BJ (cell line): ENCODE data around the gene LMLN. TPM values are rescaled to one million over a fixed set of nuclear protein-coding genes. Genes with fewer than 3 reads are reported as not detected.

Experiments used
- CTCF ChIA-PET: fragments of 350-600 bp; formaldehyde crosslinking; extraction: SDS; loops from one replicate; lab custom pipeline; 2021; ENCODE audit warnings: antibody characterized with exemption, inconsistent platforms; lab: Yijun Ruan, JAX
- POLR2A ChIA-PET: fragments of 300-600 bp; sonication (Branson Sonifier 250); formaldehyde crosslinking; extraction: SDS; loops from one replicate; lab custom pipeline; 2021; ENCODE audit warnings: antibody characterized with exemption; lab: Charles Lee
- DNase-seq: peaks from one replicate; pipeline ENCODE4 v3.0.0-alpha.2; 2011; ENCODE audit warnings: low read depth
- H3K27me3 ChIP-seq: 2 replicates; pipeline ENCODE4 v1.6.0; 2011; ENCODE audit warnings: low read length; ENCODE audit not compliant: control insufficient read depth, insufficient read depth
- H3K36me3 ChIP-seq: 2 replicates; pipeline ENCODE4 v1.5.1; 2011; ENCODE audit warnings: low read length; ENCODE audit not compliant: control insufficient read depth, insufficient read depth
- H3K4me3 ChIP-seq: 2 replicates; pipeline ENCODE4 v1.5.1; 2011; ENCODE audit warnings: low read depth, mild to moderate bottlenecking, control low read depth, low read length
- polyA plus RNA-seq: library from polyadenylated mRNA; depleted of rRNA; stranded (reverse); fragments of >200 nt; gene quantifications from 2 replicates; pipeline ENCODE4 v1.2.3, GENCODE V29; 2011
- TF ChIP-seq, protein P1 (sequence below): IDR thresholded peaks from 2 replicates; pipeline ENCODE4 v1.5.1; 2011; ENCODE audit warnings: low read depth, mild to moderate bottlenecking, control low read depth, inconsistent platforms, low read length, moderate library complexity; ENCODE audit not compliant: insufficient read depth

LMLN gene
- polyA plus RNA-seq, 1 experiment: 4.5 TPM

DNA sequence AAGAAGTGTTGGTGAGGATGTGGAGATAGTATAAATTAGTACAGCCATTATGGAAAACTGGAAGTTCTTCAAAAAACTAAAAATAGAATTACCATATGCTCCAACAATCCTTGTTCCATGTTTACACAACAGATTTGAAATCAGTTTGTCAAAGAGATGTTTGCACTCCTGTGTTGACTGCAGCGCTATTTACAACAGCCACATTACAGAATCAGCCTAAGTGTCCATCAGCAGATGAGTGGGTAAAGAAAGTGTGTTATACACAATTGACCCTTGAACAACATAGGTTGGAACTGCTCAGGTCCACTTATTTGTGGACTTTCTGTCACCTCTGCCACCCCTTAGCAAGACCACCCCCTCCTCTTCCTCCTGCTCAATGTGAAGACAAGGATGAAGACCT is 34.7 kb downstream of the LMLN start:
- CTCF ChIA-PET: no interaction called here
- no peaks in the 10 kb centered on the region for H3K36me3 ChIP-seq
- H3K27me3 ChIP-seq: no peaks in the 10 kb centered on the region
- TF ChIP-seq, protein P1, sequence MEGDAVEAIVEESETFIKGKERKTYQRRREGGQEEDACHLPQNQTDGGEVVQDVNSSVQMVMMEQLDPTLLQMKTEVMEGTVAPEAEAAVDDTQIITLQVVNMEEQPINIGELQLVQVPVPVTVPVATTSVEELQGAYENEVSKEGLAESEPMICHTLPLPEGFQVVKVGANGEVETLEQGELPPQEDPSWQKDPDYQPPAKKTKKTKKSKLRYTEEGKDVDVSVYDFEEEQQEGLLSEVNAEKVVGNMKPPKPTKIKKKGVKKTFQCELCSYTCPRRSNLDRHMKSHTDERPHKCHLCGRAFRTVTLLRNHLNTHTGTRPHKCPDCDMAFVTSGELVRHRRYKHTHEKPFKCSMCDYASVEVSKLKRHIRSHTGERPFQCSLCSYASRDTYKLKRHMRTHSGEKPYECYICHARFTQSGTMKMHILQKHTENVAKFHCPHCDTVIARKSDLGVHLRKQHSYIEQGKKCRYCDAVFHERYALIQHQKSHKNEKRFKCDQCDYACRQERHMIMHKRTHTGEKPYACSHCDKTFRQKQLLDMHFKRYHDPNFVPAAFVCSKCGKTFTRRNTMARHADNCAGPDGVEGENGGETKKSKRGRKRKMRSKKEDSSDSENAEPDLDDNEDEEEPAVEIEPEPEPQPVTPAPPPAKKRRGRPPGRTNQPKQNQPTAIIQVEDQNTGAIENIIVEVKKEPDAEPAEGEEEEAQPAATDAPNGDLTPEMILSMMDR: no peak
- H3K4me3 ChIP-seq: no peak overlapping the region
- no peak for DNase-seq
- POLR2A ChIA-PET: no interaction called here

DNA sequence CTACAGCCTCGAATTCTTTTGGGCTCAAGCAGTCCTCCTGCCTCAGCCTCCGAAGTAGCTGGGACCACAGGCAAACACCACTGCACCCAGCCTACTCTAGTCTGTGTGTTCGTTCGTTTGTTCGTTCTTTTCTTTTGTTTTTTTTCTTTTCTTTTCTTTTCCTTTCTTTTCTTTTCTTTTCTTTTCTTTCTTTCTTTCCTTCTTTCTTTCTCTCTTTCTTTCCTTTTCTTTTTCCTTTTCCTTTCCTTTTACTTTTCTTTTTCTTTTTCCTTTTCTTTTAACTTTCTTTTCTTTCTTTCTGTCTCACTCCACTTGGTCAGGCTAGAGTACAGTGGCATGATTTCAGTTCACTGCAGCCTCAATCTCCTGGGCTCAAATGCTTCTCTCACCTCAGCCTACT is 36.8 kb downstream of the LMLN start:
- Histone ChIP-seq H3K27me3 (no peaks in the 10 kb centered on the region), H3K36me3 (no peaks in the 10 kb centered on the region), H3K4me3 (no peak overlapping the region)
- TF ChIP-seq, protein P1: no peak
- ChIA-PET CTCF (no interaction called here), POLR2A (no interaction called here)
- no peak for DNase-seq

DNA sequence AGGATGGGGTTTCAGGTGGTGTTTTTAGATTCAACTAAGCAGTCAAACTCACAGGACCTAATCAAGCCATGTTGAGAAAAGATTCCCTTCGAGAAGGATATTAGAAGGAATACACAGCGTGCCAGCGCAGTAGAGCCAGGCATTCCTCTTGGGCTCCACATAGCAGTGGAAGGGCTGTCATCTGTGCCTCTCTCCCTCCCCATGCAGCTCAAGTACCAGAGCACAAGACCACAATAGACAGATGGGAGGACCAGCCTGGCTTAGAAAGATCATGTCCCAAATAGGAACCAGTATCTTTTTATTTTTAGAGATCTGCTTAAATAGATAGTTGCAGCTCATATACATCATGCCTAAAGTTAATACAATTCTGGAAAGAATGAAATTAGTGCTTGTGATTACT is 37.9 kb downstream of the LMLN start:
- H3K36me3 ChIP-seq: no peaks in the 10 kb centered on the region
- no peak overlapping the region for H3K4me3 ChIP-seq
- H3K27me3 ChIP-seq: no peaks in the 10 kb centered on the region
- TF ChIP-seq, protein P1: no peak
- no peak for DNase-seq
- ChIA-PET CTCF (interaction anchor here (1.1 kb wide), 1 partner anchor 51 kb away, joined by 3 read pairs; no protein-coding TSS in a partner anchor), POLR2A (no interaction called here)

DNA sequence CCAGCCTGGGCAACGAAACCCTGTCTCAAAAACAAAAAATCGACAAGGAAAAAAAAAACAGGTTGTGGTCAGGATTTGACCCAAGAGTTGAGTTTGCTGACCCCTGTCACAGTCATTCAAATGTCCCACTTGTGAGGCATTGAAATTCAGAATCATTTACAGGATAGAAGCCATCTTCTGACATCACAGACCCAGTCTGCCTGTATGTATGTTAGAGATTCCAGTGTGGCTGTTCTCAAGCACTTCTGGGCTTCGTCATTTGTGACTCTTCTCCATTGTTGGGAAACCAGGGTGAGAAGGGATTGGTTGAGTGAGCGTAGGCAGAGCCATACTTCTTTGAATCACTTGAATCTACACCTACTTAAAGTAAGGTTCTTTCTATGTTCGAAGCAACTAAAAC is 57.1 kb downstream of the LMLN start:
- CTCF ChIA-PET: interaction anchor here (1.1 kb wide), 1 partner anchor 14 kb away, joined by 3 read pairs; no protein-coding TSS in a partner anchor

DNA sequence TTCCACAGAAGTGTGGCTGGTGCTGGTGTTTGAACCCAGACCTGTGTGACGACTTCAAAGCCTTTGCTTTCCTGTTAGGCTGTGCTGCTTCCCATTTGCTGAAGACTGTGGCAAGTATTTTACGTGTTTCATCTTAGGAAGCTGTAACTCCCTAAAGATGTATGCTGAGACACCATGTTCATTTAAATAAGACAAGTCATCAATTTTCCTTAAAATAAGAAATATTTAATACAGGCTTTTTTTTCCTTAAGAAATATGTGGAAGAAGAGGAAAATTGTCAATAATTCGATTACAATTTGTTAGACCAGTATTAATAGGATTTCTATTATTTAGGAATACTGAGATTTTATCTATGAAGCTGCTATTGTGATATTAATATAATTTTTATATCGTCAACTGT is 58.4 kb downstream of the LMLN start:
- ChIA-PET POLR2A (no interaction called here), CTCF (interaction anchor here (1.1 kb wide), 1 partner anchor 13 kb away, joined by 3 read pairs; no protein-coding TSS in a partner anchor)
- TF ChIP-seq, protein P1: no peak
- no peak overlapping the region for H3K4me3 ChIP-seq
- H3K27me3 ChIP-seq: no peaks in the 10 kb centered on the region
- no peaks in the 10 kb centered on the region for H3K36me3 ChIP-seq
- DNase-seq: no peak

More for the DNA sequence above, 57.1 kb downstream of the LMLN start:
- DNase-seq: no peak
- H3K36me3 ChIP-seq: no peaks in the 10 kb centered on the region
- H3K27me3 ChIP-seq: no peaks in the 10 kb centered on the region
- POLR2A ChIA-PET: no interaction called here
- no peak overlapping the region for H3K4me3 ChIP-seq
- TF ChIP-seq, protein P1: no peak
